Subcutaneous adipose tissue (tissue), 4 donors: ENCODE results near the gene KCNQ4. TPM values are rescaled to one million over a fixed set of nuclear protein-coding genes. Genes with fewer than 3 reads are reported as not detected.

Experiments used
- total RNA-seq, 4 donors: library from RNA; depleted of rRNA; stranded (reverse); fragments of >200 nt; gene quantifications; one replicate each; pipeline ENCODE4 v1.1.0, GENCODE V29; 2016
- TF ChIP-seq, protein P1 (sequence below): fragments of 450-650 bp; IDR thresholded peaks from one replicate; pipeline ENCODE4 v1.5.1; 2016; ENCODE audit warnings: low read depth, mild to moderate bottlenecking, control low read depth, antibody characterized with exemption, moderate library complexity

KCNQ4 gene
- total RNA-seq, 4 donors from 2014 or later, result 0.34 to 1.1 (median 0.49) TPM; not detected in 1

DNA sequence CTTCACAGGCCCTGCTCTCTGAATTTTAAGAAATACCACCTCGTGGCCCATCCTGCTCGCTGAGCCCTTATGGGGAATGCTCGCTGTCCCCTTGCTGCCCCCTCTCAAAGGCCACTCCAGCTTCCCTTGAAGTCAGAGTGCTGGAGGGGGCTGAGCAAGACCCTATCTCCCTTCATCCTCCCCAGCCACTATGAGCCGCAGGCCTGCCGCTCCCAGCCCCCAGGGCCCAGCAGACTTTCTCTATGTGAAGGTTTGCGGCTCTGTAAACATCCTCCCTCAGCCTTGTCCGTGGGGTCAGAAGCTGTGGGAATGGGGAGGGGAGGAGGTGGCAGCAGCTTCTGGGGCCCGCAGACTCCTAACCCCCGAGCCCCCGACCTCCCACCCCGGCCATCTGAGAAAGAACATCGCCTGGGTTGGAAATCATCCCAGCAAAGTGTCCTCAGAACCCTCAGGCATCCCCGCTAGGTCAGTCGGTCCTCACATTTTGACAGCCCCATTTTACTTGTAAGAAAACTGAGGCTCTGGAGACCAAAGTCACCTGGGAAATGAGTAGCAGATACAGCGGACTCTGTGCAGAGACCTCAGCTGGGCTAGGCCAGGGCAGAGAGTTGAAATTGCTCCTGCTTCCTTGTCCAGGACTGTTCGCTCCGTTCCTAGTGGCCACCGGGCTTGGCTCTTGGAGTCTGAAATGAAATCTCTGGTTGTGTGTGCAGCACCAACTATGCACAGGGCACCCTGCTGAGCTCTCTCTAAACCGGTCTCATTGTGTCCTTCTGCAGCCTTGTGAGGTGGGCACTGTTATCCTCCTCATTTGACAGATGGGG is 4.4 kb downstream of the KCNQ4 start:
- TF ChIP-seq, protein P1, sequence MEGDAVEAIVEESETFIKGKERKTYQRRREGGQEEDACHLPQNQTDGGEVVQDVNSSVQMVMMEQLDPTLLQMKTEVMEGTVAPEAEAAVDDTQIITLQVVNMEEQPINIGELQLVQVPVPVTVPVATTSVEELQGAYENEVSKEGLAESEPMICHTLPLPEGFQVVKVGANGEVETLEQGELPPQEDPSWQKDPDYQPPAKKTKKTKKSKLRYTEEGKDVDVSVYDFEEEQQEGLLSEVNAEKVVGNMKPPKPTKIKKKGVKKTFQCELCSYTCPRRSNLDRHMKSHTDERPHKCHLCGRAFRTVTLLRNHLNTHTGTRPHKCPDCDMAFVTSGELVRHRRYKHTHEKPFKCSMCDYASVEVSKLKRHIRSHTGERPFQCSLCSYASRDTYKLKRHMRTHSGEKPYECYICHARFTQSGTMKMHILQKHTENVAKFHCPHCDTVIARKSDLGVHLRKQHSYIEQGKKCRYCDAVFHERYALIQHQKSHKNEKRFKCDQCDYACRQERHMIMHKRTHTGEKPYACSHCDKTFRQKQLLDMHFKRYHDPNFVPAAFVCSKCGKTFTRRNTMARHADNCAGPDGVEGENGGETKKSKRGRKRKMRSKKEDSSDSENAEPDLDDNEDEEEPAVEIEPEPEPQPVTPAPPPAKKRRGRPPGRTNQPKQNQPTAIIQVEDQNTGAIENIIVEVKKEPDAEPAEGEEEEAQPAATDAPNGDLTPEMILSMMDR, result no peak

DNA sequence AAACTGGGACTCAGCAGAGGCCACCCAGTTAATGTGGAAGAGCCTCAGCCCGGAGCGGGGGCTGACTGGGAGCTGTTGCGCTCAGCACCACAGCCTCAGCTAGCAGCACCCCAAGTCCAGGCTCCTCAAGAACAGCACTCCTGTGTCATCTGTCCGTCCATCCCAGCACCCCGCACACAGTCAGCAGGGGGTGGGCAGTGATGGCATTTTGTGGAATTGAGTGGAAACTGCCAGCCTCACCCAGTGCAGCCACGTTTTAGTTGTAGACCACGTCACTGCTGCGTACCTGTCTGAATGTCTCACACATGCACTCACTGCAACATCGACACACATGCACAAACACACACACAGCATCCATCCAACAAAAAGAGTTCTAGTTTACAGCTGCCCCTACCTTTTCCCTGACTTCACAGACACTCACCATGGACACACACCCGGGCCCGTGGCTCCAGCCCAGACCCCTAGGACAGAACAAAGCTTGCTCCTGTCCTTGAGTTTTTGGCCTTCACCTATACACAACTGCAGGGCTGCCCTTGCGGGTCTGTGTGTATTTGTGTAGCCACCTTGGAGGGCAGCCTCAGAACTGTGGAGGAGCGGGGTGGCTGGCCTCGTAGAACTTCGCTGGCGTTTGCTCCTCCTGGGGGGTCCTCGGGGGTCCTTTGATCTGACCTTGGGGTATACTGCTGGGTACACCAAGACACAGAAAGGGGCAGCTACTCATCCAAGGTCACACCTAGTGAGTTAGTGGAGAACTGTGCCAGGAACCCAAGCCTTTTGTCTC is 5.2 kb downstream of the KCNQ4 start:
- TF ChIP-seq, protein P1, result no peak

DNA sequence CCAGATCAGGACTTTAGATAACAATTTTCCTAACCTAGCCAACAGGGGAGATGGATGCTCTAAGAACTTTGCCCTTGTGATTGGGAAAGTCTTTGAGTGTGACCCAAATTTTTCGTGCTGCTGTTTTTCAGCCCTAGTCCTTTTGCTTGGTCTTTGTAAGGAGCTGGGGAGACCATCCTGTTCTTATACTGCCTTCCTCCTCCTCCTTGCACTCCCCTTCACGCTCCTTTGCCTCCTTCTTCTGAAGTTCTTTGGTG is 5.7 kb downstream of the KCNQ4 start:
- TF ChIP-seq, protein P1, result no peak

DNA sequence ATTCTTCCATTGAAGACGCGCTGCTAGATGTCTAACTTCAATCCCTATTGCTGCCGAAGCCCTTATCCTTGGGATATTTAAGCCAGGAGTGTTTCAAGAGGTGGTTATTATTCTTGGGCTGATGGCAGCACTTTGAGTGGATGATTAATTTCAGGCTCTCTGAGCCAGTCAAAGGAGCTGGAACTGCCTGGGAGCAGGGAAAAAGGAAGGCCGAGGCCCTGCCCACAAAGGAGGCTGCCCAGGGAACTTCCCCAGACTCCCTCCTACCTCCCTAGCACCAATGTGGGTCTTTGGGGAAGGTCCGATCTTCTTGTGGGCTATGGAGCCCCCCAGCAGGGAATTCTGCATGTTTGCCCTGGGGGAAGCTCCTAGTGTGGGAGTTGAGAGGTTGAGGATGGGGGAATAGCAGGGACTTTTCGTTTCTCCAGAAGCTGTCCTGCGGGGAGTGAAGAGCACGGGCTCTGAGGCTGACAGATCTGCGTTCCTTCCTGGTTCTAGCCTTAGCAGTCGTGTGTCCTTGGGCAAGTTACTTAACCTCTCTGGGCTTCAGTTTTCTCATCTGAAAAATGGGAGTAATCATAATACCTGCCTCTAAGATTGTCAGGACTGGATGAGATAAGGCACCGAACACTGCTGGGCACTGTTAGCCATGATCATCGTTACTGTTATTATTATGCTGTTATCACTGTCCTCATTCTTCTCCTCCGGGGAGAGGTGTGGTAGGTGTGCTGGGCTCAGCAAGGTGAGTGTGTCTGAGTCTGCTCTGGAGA is 6.3 kb downstream of the KCNQ4 start:
- TF ChIP-seq, protein P1, result no peak

DNA sequence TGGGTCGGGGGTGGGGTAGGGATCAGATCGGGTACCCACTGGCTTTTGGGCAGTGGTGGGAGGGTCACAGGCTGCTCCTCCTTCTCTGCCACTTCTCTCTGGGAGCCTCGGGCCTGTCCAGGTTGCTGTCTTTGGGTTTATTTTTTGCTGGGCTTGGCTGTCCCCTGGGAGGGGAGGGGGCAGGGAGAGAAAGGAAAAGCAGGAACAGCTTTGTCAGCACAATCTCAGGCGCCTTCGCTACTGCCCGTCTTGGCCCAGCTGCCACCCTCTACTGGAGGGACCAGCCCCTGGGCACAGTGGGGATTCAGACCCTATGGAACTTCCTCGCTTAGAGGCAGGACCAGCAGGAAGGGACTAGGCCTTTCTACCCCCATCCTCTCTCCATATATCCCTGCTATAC is 8.4 kb downstream of the KCNQ4 start:
- TF ChIP-seq, protein P1, result no peak

DNA sequence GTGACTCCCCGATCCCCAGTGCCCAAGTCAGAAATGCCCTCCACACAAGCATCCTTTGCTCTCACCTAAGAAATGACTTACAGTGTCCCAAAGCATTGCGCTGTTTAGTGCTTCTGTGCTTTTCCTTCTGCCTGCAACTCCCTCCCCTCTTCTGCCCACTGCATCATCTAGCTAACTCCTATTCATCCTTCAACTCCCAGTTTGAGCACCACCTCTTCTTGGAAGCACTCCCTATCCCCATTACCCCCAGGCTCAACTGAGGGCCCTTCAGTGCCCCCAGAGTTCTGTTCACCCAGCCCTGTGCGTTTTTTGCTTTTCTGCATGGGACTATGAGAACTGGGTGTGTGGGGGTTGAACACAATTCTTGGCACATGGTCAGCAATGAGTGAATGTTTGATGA is 10.0 kb downstream of the KCNQ4 start:
- TF ChIP-seq, protein P1, result no peak

DNA sequence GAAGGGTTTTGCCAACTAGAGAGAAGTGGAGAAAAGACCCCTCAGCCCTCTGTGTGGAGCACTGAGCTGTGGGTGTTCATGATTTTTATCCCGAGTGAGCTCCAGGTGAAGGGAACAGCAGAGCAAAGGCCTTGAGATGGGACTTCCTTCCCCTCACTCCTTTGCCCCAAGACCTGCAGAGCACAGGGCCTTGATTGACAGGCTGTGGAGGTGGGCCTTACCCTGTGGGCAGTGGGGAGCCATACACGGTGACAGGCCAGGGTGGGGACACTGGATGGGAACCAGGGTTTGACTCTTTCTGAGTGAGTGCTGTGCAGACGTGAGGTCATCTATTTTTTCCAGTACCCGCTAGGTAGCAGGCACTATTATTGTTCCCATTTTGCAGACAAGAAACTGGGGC is 10.5 kb downstream of the KCNQ4 start:
- TF ChIP-seq, protein P1, result no peak
